HepG2 (cell line): Measurements from ENCODE around the gene ATXN7L3. TPM values are rescaled to one million over a fixed set of nuclear protein-coding genes. Genes with fewer than 3 reads are reported as not detected.

ENCODE experiments used
- ARID2 ChIP-seq: sonication (generic); formaldehyde crosslinking; IDR thresholded peaks from 2 replicates; pipeline ENCODE4 v1.8.1; 2022; ENCODE audit warnings: mild to moderate bottlenecking, missing genetic modification reagents, borderline replicate concordance
- BCL6 ChIP-seq: IDR thresholded peaks from 2 replicates; pipeline ENCODE4 v1.6.1; 2016; ENCODE audit warnings: missing genetic modification reagents, missing compliant biosample characterization
- CBFB ChIP-seq: sonication (generic); formaldehyde crosslinking; IDR thresholded peaks from 2 replicates; pipeline ENCODE4 v1.4.0; 2020; ENCODE audit warnings: missing genetic modification reagents
- GFI1 ChIP-seq: sonication (generic); formaldehyde crosslinking; IDR thresholded peaks from 2 replicates; pipeline ENCODE4 v1.5.0; 2020; ENCODE audit warnings: missing genetic modification reagents, mild to moderate bottlenecking, borderline replicate concordance
- GZF1 ChIP-seq: sonication (generic); formaldehyde crosslinking; IDR thresholded peaks from 2 replicates; pipeline ENCODE4 v1.5.1; 2020; ENCODE audit warnings: mild to moderate bottlenecking, missing genetic modification reagents
- HMG20A ChIP-seq: IDR thresholded peaks from 2 replicates; pipeline ENCODE4 v1.6.1; 2016; ENCODE audit warnings: borderline replicate concordance
- HMGA1 ChIP-seq: sonication (generic); formaldehyde crosslinking; conservative IDR thresholded peaks from 2 replicates; pipeline ENCODE4 v1.4.0; 2020; ENCODE audit warnings: missing genetic modification reagents
- HNF4A ChIP-seq: sonication (generic); formaldehyde crosslinking; IDR thresholded peaks from 2 replicates; pipeline ENCODE4 v1.4.0; 2020; ENCODE audit warnings: missing genetic modification reagents
- KLF16 ChIP-seq, 2 experiments: sonication (generic) in 1 of 2; formaldehyde crosslinking in 1 of 2; IDR thresholded peaks; 2 replicates each; pipeline versions ENCODE4 v1.6.1 to v1.8.0; 2016 to 2023; ENCODE audit warnings: missing genetic modification reagents in 2 of 2, missing compliant biosample characterization in 1 of 2
- MATR3 ChIP-seq: sonication (generic); formaldehyde crosslinking; IDR thresholded peaks from 2 replicates; pipeline ENCODE4 v1.4.0; 2020; ENCODE audit warnings: missing genetic modification reagents
- MAZ ChIP-seq, 2 experiments: sonication (generic) in 1 of 2; formaldehyde crosslinking in 1 of 2; IDR thresholded peaks; 2 replicates each; pipeline versions ENCODE4 v1.5.0 to v1.6.1; 2012 to 2020; ENCODE audit warnings: low read depth in 2 of 2, mild to moderate bottlenecking in 2 of 2, borderline replicate concordance in 1 of 2, improper control_type of control experiment in 1 of 2, low read length in 1 of 2, missing genetic modification reagents in 1 of 2, moderate library complexity in 1 of 2
- MBD4 ChIP-seq: IDR thresholded peaks from 2 replicates; pipeline ENCODE4 v1.6.1; 2012; ENCODE audit warnings: low read length, inconsistent platforms, borderline replicate concordance
- MYC ChIP-seq: sonication (generic); formaldehyde crosslinking; IDR thresholded peaks from 2 replicates; pipeline ENCODE4 v1.9.0; 2021; ENCODE audit warnings: missing genetic modification reagents, borderline replicate concordance
- NFE2L1 ChIP-seq: sonication (generic); formaldehyde crosslinking; IDR thresholded peaks from 2 replicates; pipeline ENCODE4 v1.4.0; 2020; ENCODE audit warnings: missing genetic modification reagents, mild to moderate bottlenecking, borderline replicate concordance
- NFKB2 ChIP-seq: sonication (generic); formaldehyde crosslinking; IDR thresholded peaks from 2 replicates; pipeline ENCODE4 v1.4.0; 2020; ENCODE audit warnings: missing genetic modification reagents, borderline replicate concordance
- PAWR ChIP-seq: sonication (generic); formaldehyde crosslinking; IDR thresholded peaks from 2 replicates; pipeline ENCODE4 v1.4.0; 2020; ENCODE audit warnings: missing genetic modification reagents, mild to moderate bottlenecking, borderline replicate concordance
- SOX13 ChIP-seq, 3 experiments: fragments of 450-650 bp in 1 of 3; sonication (generic) in 1 of 3; formaldehyde crosslinking in 1 of 3; IDR thresholded peaks in 2 of 3; conservative IDR thresholded peaks in 1 of 3; 2 replicates each; pipeline versions ENCODE4 v1.5.0 to v1.6.1; 2016 to 2020; ENCODE audit warnings: antibody characterized with exemption in 1 of 3, mild to moderate bottlenecking in 1 of 3, missing compliant biosample characterization in 1 of 3, missing genetic modification reagents in 1 of 3, moderate library complexity in 1 of 3
- SRSF9 ChIP-seq: fragments of 200-400 bp; formaldehyde crosslinking; IDR thresholded peaks from 2 replicates; pipeline ENCODE4 v1.6.1; 2018; ENCODE audit warnings: borderline replicate concordance, mild to moderate bottlenecking, low read depth, low read length; ENCODE audit not compliant: insufficient read depth, poor library complexity, severe bottlenecking
- TARDBP ChIP-seq: sonication (generic); formaldehyde crosslinking; IDR thresholded peaks from 2 replicates; pipeline ENCODE4 v1.8.0; 2022; ENCODE audit warnings: mild to moderate bottlenecking, missing genetic modification reagents
- ZNF326 ChIP-seq: sonication (generic); formaldehyde crosslinking; IDR thresholded peaks from 2 replicates; pipeline ENCODE4 v1.4.0; 2020; ENCODE audit warnings: missing genetic modification reagents, borderline replicate concordance
- ZNF354B ChIP-seq: sonication (generic); formaldehyde crosslinking; IDR thresholded peaks from 2 replicates; pipeline ENCODE4 v1.8.0; 2022; ENCODE audit warnings: mild to moderate bottlenecking, missing genetic modification reagents
- ZNF432 ChIP-seq: sonication (generic); formaldehyde crosslinking; IDR thresholded peaks from 2 replicates; pipeline ENCODE4 v1.5.0; 2020; ENCODE audit warnings: missing genetic modification reagents, mild to moderate bottlenecking, borderline replicate concordance
- ZNF44 ChIP-seq: sonication (generic); formaldehyde crosslinking; IDR thresholded peaks from 2 replicates; pipeline ENCODE4 v1.5.1; 2020; ENCODE audit warnings: mild to moderate bottlenecking, missing genetic modification reagents
- ZNF569 ChIP-seq: sonication (generic); formaldehyde crosslinking; IDR thresholded peaks from 2 replicates; pipeline ENCODE4 v1.5.0; 2020; ENCODE audit warnings: mild to moderate bottlenecking, missing genetic modification reagents, moderate library complexity, borderline replicate concordance
- ZNF674 ChIP-seq: sonication (generic); formaldehyde crosslinking; IDR thresholded peaks from 2 replicates; pipeline ENCODE4 v1.5.0; 2020; ENCODE audit warnings: low read depth, mild to moderate bottlenecking, missing genetic modification reagents
- polyA plus RNA-seq, 8 experiments: library from polyadenylated mRNA; depleted of rRNA in 3 of 8; stranded (reverse) in 7 of 8; unstranded in 1 of 8; fragments of >200 nt; fragmentation: Illumina TruSeq in 4 of 8; extraction: Trizol in 4 of 8; gene quantifications; 2 replicates each; pipeline versions ENCODE4 v1.2.1 to v1.2.3, GENCODE V29; 2011 to 2016; ENCODE audit warnings: low read depth in 4 of 8, missing spikeins in 1 of 8, mixed read lengths in 1 of 8; ENCODE audit not compliant: insufficient read depth in 1 of 8
- total RNA-seq, 5 experiments: library from RNA; depleted of rRNA; stranded (reverse); fragments of >200 nt; fragmentation: Illumina TruSeq; extraction: Trizol; gene quantifications; 2 replicates each; pipeline ENCODE4 v1.2.3, GENCODE V29; 2016; ENCODE audit warnings: low read depth in 1 of 5
- TF ChIP-seq, protein P1 (sequence below): IDR thresholded peaks from 2 replicates; pipeline ENCODE4 v1.6.1; 2016; ENCODE audit warnings: control low read depth
- TF ChIP-seq, protein P2 (sequence below): sonication (generic); formaldehyde crosslinking; IDR thresholded peaks from 2 replicates; pipeline ENCODE4 v1.8.0; 2022; ENCODE audit warnings: mild to moderate bottlenecking, missing genetic modification reagents, borderline replicate concordance

ATXN7L3 gene
- total and polyA plus RNA-seq, 2 of the 13 experiments (the other 11 are each of a cell fraction or from before 2014, with no cell fraction given), result 44.5 to 59.1 TPM

DNA sequence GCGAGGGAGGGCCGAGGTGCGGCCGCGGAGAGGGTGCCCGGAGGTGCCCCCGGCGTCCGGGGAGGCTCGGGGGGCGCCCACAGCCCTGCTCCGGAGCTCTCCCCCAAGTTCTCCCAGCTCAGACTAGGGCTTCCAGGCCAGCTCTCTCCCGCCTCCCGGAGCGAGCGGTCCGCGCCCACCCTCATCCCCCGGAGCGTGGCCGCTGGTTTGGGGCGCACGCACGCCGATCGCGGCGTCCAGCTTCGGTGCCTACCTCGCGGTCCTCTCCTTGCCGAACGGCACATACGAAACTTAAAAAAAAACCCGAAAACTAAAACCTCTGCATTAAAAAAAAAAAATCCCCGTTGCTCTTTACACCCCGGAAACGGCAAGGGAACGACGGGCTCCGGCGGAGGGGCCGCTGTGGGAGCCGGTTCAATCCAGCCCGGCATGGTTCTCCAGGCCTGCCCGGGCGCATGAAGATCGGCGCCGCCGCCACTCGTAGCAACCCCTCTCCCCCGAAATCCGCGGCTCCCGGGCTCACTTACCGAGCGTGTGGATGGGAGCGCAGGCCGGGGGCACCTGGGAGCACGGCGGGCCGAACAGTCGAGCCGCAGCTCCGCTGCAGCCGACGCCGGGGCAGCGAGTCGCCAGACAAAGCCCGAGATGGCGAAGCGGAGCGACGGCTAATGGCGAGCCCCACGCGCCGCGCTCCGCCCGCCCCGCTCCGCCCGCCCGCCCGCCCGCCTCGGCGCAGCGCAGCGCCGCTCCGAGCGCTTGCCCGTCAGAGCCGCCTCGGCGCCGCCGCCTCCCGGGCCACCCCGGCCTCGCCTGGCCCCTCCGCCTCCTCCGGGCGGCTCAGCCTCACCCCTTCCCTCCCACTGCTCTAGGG lies 20.8 kb upstream of the ATXN7L3 start (continued):
- no peak for TF ChIP-seq ARID2 (CRISPR knock-in tag)
- TF ChIP-seq ZNF354B (CRISPR knock-in tag), result no peak
- TF ChIP-seq GZF1 (CRISPR knock-in tag), result 0 out of 2 replicates have a peak, but pooled peaks have one; percentile 20
- TF ChIP-seq ZNF432 (CRISPR knock-in tag), result no peak
- TF ChIP-seq ZNF326 (CRISPR knock-in tag), result peak; percentile 62; the same call in 1 of the 2 replicates
- no peak for TF ChIP-seq ZNF569 (CRISPR knock-in tag)
- TF ChIP-seq MBD4, result no peak
- TF ChIP-seq ZNF674 (CRISPR knock-in tag), result no peak
- no peak for TF ChIP-seq SOX13 (IDR thresholded peaks at IDR 0.05)
- no peak for TF ChIP-seq SOX13 (CRISPR knock-in tag; conservative IDR thresholded peaks at IDR 0.05 in 1 of 2, IDR thresholded peaks at IDR 0.05 in 1 of 2)
- no peak for TF ChIP-seq NFE2L1
- TF ChIP-seq ZNF44 (CRISPR knock-in tag), result no peak
- TF ChIP-seq, protein P1, sequence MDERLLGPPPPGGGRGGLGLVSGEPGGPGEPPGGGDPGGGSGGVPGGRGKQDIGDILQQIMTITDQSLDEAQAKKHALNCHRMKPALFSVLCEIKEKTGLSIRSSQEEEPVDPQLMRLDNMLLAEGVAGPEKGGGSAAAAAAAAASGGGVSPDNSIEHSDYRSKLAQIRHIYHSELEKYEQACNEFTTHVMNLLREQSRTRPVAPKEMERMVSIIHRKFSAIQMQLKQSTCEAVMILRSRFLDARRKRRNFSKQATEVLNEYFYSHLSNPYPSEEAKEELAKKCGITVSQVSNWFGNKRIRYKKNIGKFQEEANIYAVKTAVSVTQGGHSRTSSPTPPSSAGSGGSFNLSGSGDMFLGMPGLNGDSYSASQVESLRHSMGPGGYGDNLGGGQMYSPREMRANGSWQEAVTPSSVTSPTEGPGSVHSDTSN (CRISPR knock-in tag), result no peak
- no peak for TF ChIP-seq GFI1 (CRISPR knock-in tag)
- TF ChIP-seq, protein P2, sequence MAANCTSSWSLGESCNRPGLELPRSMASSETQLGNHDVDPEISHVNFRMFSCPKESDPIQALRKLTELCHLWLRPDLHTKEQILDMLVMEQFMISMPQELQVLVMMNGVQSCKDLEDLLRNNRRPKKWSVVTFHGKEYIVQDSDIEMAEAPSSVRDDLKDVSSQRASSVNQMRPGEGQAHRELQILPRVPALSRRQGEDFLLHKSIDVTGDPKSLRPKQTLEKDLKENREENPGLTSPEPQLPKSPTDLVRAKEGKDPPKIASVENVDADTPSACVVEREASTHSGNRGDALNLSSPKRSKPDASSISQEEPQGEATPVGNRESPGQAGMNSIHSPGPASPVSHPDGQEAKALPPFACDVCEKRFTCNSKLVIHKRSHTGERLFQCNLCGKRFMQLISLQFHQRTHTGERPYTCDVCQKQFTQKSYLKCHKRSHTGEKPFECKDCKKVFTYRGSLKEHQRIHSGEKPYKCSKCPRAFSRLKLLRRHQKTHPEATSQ (CRISPR knock-in tag), result no peak
- TF ChIP-seq MYC (CRISPR knock-in tag), result peak; percentile 49; the same call in 1 of the 2 replicates
- no peak; the same call in 1 of the 2 replicates for TF ChIP-seq BCL6 (CRISPR knock-in tag)
- TF ChIP-seq CBFB (CRISPR knock-in tag), result no peak; the same call in 1 of the 2 replicates
- TF ChIP-seq HMGA1 (CRISPR knock-in tag), result no peak
- no peak for TF ChIP-seq PAWR (CRISPR knock-in tag)
- TF ChIP-seq MAZ (IDR thresholded peaks at IDR 0.05; ENCODE audit: borderline replicate concordance, low read depth, low read length), result no peak
- peak; percentile 24 for TF ChIP-seq MAZ (CRISPR knock-in tag; IDR thresholded peaks at IDR 0.05; ENCODE audit: low read depth)
- TF ChIP-seq MATR3 (CRISPR knock-in tag), result no peak
- no peak for TF ChIP-seq HNF4A (CRISPR knock-in tag)
- TF ChIP-seq HMG20A (CRISPR knock-in tag), result no peak
- TF ChIP-seq SRSF9, result no peak
- TF ChIP-seq TARDBP (CRISPR knock-in tag), result no peak
- no peak for TF ChIP-seq KLF16 (CRISPR knock-in tag; IDR thresholded peaks at IDR 0.05)
- peak; percentile 75; the same call in 1 of the 2 replicates for TF ChIP-seq NFKB2 (CRISPR knock-in tag)
